HG03175 (cell line): Measurements from ENCODE around the gene TCTA.

Experiments
- ATAC-seq: cut with Tn5 transposase; IDR thresholded peaks from one replicate; pipeline ENCODE4 v1.9.1; 2021; ENCODE audit warnings: mild to moderate bottlenecking, moderate library complexity; ENCODE audit not compliant: unreplicated experiment

The TCTA gene

DNA sequence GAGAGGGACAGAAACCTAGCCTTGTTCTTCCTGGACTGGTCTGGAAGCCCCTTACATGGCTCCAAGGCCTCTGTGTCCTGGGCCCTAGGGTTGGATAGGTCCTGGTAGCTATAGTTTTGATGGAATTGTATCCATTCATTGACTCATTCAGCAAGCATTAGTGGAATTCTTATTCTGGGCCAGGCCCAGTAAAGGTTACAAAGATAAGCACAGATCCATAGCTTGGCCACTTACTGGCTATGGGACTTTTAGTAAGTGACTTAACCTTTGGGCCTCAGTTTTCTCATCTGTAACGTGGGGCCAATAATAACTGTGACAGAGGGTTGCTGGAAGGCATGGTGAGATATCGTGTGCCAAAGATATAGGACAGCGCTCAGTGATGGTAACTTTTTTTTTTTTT lies 44.2 kb downstream of the TCTA start:
- ATAC-seq: no peak

GRCh38 chr3:49460188-49460890 lies 48.1 kb downstream of the TCTA start:
- no peak for ATAC-seq

DNA sequence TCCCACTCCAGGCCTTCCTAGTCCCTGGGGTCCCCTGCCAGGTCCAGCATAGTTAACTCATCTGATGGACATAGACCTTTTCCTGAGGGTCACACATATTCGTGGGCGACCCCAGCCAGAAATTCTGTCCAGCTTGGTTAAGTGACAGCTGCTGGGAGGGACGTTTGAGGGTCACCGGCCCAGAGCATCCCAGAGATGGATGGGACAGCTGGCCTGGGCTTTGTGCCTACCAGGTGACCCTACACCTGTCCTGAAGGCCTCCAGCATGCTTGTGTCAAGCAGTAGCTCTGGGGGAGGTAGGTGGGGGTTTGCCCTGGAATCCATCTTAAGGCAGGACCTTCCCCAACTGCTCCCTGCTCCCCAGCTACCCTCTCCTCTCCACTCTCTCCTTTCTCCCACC lies 48.7 kb downstream of the TCTA start:
- no peak for ATAC-seq

DNA sequence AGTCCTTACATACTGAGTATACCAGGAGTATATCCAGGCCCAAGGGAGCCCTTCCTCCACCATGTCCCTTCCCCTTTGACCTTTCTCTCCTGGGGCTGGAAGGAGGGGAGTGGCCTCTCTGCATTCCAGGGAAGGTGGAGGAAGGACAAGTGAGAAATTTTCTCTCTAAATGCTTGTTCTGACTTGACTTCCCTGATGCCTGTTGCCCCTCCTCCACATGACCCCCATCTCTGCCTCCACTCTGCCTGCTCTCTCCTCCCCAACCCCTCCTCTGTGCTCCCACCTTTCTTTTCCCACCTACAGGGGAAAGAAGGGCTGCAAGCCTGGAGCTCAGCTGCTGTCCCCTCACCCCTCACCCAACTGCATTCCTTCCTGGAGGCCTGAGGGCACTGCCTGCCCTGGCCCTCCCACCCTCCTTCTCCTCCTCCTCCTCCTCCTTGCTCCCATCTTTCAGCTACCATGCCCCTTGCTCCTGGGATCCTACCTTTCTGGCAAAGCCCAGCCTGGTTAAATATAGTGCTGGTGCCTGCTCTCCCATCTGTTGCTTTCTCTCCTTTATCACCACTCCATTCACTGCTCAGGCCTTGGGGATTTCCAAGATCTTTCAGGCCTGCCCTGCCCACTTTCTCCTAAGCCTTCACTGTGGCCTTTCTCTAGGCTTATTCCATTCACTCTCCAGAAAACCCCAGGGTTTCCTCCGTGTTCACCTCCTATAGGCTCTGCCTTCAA lies 49.4 kb downstream of the TCTA start:
- no peak for ATAC-seq

DNA sequence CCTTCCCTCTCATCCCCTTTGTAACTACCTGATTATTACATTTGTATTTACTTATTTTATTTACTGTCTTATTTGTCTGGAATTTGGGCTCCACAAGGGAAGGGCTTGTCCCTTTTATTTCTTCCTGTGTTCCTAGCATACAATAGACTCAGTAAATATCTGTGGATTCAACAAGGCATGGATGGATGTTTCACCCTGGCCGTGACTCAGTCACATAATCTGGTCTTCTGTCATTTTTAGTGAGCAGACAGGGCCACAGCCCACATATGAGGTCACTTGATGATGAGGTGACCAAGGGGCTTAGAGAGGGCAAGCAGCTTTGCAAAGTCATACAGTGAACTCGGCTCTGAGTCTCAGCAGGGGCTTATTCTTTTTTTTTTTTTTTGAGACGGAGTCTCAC lies 50.0 kb downstream of the TCTA start:
- no peak for ATAC-seq

DNA sequence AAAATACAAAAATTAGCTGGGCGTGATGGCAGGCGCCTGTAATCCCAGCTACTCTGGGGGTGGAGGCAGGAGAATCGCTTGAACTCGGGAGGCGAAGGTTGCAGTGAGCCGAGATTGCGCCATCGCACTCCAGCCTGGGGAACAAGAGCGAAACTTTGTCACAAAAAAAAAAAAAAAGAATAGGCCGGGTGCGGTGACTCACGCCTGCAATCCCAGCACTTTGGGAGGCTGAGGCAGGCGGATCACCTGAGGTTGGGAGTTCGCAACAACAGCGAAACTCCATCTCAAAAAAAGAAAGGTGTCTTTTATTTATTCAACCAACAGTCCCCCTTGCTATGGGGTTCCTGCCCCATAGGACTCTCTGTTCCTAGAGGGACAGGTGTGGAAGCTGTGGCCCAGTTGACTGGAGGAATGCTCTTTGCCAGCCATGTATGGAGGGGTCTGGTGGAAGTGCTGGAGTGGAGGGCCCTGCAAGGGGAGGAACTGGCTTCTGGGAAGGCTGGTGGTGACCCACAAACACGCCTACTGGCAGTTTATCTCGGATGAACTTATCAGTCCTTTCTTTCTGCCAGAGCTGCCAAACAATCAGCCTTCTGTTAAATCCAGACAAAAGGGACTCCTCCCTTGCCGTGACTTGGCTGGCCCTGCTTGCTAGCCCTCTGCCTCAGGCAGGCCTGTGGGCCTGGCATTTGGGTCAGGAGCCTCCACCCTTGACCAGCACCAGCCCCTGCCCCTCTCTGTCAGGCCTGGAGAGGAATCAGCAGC lies 53.2 kb downstream of the TCTA start:
- no peak for ATAC-seq
